NOMO-1 treated with dmso at 0.1 percent for 144 hours (cell line): Measurements from ENCODE around the gene NR3C1.

ENCODE experiments used
- DNase-seq: peaks from one replicate; lab custom pipeline; 2025; ENCODE audit not compliant: unreplicated experiment; lab: John Stamatoyannopoulos, UW

Gene NR3C1

DNA sequence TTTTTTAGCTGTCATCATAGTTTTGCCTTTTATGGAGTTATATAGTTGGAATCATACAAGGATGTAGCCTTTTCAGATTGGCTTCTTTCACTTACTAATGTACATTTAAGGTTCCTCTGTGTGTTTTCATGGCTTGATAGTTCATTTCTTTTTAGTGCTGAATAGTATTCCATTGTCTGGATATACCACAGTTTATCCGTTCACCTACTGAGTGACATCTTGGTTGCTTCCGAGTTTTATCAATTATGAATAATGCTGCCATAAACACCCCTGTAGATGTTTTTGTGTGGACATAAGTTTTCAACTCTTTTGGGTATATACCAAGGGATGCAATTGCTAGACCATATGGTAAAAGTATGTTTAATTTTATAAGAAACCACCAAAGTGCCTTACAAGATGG is 136.3 kb downstream of the NR3C1 start:
- no peak for DNase-seq

DNA sequence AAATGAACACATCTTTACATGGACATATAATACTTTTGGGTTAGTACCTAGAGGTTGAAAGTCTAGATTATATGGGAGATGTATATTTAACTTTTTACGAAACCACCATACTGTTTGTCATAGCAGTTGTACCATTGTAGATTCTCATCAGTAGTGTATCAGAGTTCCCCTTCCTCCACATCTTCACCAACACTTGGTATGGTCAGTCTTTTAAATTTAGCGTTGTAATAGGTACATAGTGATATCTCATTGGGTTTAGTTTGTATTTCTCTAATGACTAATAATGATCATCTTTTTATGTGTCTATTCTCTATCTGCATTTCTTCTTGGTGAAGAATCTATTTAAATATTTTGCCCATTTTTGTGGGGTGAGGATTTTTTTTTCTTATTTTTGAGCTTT is 137.5 kb downstream of the NR3C1 start:
- DNase-seq: no peak

DNA sequence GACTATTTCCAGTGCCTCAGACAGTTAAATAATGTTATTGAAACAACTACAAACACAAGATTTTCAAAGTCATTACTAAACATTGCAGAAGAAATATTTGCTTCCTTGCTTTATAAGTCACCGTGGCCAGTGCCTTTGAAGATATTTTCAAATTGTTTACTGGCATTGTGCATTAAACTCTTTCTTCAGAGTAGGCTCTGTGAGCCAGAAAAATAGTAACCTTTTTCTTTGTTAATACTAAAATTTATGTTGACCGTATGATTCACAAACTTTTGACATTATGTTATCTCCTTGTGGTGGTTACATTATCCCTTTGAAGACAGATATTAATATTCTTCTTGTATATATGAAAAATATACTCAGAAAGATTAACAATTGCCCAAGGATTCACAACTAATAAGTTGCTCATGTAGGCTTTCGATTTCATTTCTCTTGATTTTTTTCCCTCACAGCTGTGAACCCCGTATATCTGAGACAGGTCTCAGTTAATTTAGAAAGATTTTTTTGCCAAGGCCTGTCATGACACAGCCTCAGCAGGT is 140.1 kb downstream of the NR3C1 start:
- no peak for DNase-seq

DNA sequence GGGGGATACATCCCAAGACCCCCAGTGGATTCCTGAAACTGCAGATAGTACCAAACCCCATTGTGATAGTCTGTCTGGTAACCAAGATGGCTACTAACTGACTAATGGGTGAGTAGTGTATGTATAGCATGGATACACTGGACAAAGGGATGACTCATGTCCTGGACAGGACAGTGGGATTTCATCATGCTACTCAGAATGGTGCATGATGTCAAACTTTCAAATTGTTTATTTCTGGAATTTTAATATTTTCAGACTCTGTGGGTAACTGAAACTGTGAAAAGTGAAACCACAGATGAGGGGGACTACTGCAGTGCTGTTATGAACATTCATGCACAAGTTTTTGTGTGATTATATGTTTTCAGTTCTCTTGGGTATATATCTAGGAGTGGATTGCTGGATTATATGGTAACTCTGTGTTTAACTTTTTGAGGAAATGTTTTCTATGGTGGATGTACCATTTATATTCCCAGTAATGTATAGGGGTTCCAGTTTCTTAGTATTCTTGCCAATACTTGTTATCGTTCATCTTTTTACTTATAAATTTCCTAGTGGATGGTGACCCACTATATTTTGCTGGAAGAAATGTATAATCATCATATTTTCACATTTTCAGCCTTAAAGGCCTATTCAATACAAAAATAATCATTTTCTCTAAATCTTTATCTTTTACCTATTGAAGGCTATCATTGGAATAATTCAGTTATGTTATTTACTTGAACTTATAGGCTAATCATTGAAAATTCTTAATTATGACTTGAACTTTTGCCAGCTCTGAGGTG is 140.9 kb downstream of the NR3C1 start:
- DNase-seq: no peak

DNA sequence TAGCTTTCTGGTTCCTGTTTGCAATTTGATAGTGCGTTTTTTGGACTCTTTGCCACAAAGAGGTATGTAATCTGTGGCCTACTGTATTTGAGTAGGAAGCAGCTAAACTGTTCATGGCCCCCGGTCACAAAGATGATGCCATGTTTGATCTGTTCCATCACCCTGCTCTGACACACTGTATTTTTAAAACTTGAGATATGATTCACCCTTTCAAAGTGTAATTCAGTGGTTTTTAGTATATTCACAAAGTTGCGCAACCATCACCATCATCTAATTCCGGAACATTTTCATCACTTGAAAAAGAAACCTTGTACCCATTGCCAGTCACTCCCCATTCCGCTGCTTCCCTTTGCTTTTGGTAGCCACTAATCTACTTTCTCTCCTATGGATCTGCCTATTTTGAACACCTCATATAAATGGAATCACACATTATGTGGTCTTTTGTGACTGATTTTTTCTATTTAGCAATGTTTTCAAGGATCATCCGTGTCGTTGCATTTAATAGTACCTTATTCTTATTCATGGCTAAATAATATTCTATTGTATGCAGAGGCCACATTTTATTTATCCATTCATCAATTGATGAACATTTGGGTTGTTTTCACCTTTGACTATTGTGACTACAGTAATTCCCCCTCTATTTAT is 141.6 kb downstream of the NR3C1 start:
- no peak for DNase-seq

DNA sequence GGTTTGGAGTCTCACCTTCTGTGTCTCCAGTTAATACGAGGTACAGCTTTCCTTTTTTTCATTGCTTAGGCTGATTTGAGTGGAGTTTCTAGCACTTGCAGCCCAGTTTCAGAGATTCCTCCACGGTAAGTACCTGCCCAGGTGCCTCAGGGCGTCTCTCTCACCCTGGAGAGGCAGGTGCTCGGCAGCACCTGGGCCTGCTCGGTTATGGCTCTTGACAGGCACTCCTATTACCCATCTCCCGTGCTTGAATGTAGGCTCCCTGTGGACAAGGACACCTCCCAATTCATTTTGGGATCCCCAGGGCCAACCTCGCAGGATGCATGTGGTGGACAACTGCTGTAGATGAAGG is 144.3 kb downstream of the NR3C1 start:
- DNase-seq: no peak

DNA sequence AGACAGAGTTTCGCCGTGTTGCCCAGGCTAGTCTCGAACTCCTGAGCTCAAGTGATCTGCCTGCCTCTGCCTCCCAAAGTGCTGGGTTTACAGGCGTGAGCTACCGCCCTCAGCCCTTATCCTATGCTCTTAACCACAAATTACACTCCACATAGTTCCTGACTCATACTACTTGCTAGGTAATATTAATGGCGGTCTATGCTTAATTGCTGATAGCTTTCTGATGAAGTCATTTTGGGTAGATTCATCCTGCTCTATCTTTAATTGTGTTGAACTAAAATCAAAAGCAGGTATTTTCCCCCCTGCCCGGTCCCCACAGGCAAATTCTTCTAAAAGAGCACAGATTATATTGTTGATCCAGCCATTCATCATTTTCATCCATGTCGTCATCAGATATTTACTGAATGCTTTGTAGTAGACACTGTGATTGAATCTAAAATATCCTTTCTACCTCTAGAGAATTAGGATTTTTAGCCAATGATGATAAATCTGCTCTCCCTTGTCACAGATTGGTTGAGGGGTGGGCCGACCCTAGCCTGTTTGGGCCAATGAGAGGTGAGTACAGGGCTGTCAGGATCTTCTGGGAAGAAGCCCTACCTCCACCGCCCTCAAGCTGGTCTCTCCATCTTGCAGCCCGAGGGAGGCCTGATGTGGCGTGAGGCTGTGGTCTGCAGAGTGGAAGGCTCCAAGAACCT is 144.8 kb downstream of the NR3C1 start:
- DNase-seq: no peak

DNA sequence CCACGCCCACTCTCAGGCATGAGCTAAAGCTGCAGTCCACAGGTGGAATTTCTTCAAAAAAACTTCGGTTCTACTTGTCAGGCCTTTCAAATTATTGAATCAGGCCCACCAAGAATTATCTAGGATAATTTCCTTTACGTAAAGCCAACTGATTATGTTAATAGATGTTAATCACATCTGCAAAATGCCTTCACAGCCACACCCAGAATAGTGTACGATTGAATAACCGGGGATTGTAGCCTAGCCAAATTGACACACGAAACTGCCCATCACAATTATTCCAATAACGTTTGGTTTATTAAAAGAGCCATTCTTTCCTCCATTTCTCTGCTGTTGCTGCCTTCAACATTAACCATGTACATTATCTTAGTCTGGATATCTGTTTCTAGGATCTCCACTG is 148.7 kb downstream of the NR3C1 start:
- DNase-seq: no peak

DNA sequence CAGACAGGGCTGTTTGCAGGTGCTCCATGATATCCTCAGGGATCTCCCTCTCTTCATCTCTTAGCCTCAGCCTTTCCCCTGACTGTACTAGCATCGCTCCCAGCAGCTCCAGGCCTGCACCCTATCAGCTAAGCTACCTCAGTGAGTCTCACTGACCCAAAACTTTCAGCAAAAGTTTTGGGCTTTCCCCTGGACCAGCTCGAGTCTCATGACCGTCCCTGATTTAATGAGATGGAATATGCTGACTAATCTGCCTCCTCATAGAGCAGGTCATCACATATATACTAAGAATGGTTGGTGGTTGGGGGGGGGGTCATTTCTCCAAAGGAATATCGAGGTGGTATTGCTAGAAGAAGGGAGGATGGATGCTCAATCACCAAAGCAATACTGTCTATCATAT is 151.5 kb downstream of the NR3C1 start:
- no peak for DNase-seq

DNA sequence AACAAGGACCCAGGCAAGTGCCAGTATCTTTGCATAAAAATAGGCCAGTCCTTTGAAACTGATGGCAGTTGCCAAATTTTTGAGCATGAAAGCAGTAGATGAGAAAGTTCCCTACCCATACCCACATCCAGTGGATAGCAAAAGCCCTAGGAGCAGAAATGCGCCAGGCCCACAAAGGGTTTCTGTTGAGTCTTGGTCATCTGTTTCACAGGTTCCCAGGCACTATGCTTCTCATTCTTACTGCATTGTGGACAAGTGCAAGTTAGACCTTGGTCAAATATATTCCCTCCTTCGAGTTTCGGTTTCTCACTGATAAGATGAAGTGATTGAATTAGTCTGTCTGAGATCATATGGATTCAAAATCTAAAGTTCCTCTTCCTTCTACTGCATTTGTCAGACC is 152.3 kb downstream of the NR3C1 start:
- DNase-seq: no peak

DNA sequence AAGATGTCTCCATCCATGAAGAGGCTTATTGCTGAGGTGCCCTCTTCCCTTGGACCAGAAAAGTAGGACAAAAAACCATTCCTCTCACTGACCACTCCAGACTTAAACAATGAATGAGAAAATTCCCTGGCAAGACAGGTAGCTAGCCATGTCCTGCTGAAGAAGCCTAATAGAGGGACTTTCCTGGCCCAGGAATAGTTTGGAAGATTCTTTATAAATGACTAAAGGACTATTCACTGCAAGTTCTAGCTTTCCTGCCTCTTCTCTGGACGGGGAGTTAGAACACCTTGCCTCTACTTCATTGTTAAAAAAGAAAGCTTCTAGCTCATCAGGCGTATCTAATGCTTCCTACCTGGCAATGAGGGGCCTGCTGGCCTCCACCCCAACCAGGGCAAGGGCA is 153.6 kb downstream of the NR3C1 start:
- no peak for DNase-seq

DNA sequence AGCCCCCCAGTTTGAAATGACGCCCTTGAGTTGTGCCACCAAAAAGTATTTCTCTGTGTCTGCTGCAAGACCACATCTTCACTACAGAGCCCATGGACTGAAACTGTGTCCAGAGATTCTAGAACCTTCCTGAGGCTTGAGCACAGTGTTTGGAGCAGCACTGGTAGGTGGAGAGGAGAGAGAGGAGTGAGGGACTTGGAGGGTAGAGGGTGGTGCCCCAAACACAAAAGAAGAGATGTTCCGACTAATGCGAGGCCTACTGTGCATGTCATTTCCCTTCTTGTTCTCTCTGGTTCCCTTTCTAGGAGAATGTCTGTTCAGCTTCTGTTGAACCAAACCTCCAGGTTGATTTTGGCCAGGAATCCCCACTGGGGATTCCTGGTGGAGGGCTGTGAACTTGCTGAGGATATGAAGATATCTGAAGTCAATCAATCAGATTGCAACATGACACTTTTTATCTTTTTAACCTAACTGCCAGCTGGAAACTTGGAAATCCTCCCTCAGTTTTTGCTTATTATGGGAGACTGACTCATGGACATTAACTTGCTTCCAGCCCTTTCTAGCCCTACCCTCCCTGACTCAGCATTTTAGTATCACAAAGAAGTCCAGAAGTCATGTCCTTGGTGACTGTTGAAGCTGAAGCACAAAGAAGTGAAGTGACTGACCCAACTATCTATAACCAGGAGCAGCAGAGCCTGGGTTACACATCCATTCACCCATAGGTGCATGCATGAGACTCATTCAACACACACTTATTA is 154.5 kb downstream of the NR3C1 start:
- DNase-seq: no peak

DNA sequence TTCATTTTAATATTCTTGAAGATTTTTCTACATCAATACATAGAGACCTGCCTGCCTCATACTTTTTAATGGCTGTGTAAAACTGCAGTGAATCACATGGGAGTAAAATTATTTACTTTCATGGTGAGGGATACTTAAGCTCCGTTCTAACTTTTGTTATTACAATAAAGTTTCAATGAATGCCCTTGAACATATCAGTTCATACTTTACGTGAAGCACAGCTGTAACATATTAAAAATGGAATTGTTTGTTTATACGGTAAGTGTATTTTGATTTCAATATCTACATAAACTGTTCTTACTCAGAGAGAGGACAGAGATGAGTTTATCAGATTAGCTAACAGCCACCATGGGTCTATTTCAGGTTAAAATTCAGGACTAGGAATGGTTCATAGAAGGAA is 155.1 kb downstream of the NR3C1 start:
- no peak for DNase-seq

DNA sequence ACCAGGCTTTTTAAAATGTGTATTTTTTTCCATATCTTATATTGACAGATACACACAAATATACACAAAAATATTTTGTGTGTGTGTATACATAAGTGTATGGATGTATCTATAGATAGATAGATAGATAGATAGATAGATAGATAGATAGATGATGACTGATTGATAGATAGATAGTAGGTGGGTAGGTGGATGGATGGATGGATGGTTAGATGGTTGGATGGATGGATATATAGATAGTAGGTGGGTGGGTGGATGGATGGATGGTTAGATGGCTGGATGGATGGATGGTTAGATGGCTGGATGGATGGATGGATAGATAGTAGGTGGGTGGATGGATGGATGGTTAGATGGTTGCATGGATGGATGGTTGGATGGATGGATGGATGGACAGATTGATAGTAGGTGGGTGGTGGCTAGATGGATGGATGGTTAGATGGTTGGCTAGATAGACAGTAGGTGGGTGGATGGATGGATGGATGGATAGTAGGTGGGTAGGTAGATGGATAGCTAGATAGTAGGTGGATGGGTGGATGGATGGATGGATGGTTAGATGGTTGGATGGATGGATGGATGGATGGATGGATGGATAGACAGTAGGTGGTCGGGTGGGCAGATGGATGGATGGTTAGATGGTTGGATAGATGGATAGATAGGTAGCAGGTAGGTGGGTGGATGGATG is 156.2 kb downstream of the NR3C1 start:
- DNase-seq: no peak

DNA sequence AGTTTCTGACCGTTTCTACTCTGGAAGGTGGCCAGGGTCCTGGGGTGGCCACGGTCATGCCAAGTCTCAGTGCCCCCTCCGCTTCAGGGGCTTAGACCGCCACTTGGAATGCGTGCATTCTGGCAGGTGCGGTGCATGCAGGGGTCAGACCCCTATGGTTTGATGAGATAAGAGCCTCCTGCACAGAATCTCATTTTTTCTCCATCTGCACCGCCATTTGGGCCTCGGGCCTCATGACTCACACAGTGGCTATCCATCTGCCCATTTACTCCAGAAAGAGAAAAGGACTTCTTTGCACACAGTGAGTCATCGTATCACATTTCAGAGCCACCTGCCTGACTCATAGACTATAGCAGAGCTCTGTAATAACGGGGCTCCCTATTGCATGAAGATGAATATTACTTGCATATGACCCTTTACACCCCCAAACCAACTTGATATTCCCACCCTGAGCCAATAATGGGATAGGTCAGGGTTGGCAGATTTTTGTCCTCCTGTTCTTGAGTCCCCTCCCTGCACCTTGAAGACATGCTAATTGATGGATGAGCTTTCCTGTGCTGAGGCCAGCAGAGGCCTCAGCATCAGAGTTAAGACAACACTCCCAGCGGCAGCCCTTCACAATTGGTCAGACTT is 157.4 kb downstream of the NR3C1 start:
- no peak for DNase-seq

DNA sequence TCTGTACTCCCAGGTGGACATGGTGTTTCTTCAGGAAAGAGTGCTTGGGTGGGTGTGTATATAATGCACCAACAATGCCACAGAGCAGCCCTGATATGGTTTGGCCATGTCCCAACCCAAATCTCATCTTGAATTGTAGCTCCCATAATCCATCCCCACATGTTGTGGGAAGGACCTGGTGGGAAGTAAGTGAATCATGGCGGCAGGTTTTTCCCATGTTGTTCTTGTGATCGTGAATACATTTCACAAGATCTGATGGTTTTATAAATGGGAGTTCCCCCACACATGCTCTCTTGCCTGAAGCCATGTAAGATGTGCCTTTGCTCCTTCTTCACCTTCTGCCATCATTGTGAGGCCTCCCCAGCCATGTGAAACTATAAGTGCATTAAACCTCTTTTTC is 158.5 kb downstream of the NR3C1 start:
- DNase-seq: no peak

DNA sequence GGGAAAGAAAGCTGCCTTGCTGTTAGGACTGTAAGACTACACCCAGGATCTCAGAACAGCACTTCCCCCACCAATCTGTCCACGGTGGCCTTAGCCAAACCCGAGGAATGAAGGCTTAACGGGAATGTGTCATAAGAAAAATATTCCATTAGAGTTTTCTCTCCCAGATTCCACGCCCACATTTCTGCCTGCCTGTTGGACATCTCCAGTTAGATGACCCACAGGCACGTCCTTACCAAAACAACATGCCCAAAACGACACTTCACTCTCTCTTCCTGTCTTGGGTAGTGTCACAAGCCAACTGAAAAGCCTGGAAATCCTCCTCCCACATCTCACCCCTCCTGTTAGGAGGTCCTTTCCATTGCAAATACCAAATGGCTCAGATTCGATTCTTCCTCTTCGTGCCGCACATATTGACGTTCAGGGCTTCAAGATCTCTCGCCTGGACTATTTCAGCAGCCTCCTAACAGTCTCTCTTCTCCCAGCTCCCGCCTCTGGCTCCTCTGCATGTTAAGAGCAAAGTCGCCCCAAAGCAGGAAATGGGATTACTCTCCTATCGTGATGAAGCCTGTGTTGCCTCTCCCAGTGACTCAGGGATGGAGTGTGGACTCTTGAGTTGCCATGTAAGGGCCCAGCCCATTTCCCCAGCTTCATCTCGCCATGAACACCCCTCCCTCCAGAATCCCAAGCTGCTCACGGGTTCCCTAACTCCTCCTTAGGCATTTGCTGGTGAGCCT is 159.3 kb downstream of the NR3C1 start:
- no peak for DNase-seq

DNA sequence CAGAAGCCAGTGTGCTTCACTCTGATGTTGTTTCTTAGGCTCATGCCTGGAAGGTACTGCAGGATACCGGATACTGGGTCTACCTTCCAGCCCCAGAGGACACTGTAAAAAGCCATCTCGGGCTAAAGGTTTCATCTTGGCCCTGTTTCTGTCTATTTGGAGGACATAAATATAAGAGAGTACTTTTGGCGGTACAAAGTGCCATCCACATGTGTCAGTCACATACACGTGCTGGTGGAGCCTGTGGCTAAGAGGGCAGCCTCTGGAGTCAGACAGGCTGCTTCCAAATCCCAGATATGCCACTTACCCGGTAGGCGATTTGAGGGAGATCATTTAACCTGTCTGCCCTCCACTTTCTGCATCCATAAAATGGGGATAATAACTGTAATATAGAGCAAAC is 160.4 kb downstream of the NR3C1 start:
- DNase-seq: no peak

DNA sequence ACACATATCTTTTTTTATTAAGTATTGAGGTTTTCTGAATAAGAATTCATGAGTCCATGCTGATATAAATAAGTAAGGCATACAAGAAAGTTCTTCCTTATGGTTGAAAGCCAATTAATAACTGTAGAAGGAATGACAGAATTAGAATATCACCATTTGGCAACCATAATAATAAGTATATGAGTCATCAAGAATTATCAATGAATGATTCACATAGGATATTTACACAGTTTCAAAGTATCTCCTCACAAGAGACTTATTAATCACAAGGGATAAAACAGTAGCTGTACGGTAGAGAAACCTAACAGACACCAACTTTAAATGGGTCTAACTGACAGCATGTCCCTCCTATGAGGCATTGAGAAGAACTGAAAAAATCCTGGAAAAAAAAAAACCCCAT is 161.6 kb downstream of the NR3C1 start:
- no peak for DNase-seq
